GM10266 (cell line): ENCODE data around the gene KRTAP9-1.
"Not testable (repeated sequence)": the region's sequence is repeated elsewhere in the genome, so short reads cannot be mapped to it uniquely, and the experiment has no call there.

Experiments
- DNase-seq: peaks from one replicate; pipeline ENCODE4 v3.0.0; 2012; ENCODE audit errors: extremely low spot score
- TF ChIP-seq, protein P1 (sequence below): IDR thresholded peaks from 2 replicates; pipeline ENCODE4 v1.5.1; 2012; ENCODE audit warnings: mild to moderate bottlenecking, low read depth; ENCODE audit not compliant: control insufficient read depth, insufficient read depth; ENCODE audit errors: missing control alignments

Gene KRTAP9-1

DNA sequence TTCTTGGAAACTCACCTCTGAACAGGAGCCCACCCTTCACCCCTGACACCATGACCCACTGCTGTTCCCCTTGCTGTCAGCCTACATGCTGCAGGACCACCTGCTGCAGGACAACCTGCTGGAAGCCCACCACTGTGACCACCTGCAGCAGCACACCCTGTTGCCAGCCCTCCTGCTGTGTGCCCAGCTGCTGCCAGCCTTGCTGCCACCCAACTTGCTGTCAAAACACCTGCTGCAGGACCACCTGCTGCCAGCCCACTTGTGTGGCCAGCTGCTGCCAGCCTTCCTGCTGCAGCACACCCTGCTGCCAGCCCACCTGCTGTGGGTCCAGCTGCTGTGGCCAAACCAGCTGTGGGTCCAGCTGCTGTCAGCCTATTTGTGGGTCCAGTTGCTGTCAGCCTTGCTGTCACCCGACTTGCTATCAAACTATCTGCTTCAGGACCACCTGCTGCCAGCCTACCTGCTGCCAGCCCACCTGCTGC, at the start of gene KRTAP9-1:
TSS of gene KRTAP9-1 (plus strand) at position 51 of the 482 bp plus-strand sequence. CDS start at position 51, 0 bp downstream.
- DNase-seq, result not testable (repeated sequence)

DNA sequence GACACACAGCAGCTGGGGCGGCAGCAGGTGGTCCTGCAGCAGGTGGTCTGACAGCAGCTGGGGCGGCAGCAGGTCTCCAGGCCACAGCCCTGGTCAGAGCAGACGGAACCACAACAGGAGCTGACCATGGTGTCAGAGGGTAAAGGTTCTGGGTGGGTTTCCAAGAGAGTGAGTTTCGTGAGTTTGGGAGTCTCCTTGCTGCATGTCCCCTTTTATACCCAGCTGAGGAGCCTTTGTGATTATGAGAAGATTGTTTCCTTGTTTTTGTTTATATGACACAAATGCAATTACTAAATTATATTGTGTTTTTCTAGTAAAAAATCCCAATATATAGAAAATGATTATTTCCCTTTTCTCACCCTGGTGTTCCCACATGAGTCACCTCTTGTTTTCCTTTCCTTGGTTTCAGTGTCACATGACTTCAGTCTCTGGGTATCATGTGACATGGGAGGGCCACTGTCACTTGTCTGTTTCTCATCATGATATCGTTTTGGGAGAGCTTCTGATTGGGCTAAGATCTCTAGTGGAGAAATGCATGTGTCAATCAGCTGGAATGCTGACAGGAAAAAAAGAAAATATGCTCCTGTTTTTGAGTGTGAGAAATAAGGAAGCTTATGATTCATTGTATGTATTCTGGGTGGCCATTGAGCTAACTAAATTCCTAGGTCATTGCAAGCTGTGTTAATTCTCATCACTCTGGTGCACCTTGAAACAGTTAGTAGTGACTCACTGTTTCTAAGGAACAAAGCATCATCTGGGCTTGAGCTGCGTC, 49.1 kb upstream of the KRTAP9-1 start, which contains the start of gene KRTAP4-6:
TSS of gene KRTAP4-6 (minus strand) at position 185 of the 772 bp plus-strand sequence. CDS start at position 128, 57 bp downstream.
- TF ChIP-seq, protein P1, sequence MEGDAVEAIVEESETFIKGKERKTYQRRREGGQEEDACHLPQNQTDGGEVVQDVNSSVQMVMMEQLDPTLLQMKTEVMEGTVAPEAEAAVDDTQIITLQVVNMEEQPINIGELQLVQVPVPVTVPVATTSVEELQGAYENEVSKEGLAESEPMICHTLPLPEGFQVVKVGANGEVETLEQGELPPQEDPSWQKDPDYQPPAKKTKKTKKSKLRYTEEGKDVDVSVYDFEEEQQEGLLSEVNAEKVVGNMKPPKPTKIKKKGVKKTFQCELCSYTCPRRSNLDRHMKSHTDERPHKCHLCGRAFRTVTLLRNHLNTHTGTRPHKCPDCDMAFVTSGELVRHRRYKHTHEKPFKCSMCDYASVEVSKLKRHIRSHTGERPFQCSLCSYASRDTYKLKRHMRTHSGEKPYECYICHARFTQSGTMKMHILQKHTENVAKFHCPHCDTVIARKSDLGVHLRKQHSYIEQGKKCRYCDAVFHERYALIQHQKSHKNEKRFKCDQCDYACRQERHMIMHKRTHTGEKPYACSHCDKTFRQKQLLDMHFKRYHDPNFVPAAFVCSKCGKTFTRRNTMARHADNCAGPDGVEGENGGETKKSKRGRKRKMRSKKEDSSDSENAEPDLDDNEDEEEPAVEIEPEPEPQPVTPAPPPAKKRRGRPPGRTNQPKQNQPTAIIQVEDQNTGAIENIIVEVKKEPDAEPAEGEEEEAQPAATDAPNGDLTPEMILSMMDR, result no peak
- no peak for DNase-seq

DNA sequence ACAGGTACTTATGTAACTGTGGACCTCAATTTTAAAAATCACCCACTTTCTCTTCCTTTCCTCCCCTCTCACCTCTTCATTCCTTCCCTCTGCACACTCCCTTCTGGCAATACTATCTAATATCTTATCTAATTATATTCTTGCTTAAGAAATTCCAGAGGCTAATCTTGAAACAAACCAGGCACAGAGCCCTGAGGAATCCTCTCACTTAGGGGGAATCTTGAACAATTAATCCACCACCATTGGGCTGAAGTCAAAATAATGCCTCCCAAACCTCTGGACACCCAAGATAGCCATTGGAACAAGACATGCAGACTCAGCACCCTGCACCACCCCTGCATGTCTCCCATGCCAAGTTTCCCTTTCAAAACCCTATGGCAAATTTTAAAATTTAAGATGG, 48.3 kb upstream of the KRTAP9-1 start:
- TF ChIP-seq, protein P1, result no peak

DNA sequence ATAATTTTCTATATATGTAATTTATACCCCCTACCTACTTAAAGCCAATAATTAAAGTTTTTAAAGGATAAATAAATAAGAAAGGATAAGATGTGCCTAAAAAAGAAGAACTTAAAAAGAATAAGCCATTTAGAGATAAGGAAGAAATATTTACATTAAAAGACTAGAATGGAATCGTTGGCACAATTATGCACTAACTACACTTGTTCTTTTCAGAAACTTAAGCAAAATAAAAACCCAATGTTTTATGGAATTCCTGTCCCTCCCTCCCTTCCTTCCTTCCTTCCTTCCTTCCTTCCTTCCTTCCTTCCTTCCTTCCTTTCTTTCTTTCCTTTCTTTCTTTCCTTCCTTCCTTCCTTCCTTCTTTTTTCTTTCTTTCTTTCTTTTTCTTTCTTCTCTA, 44.8 kb upstream of the KRTAP9-1 start:
- TF ChIP-seq, protein P1, result no peak

More for the DNA sequence above, 48.3 kb upstream of the KRTAP9-1 start:
- DNase-seq, result no peak

DNA sequence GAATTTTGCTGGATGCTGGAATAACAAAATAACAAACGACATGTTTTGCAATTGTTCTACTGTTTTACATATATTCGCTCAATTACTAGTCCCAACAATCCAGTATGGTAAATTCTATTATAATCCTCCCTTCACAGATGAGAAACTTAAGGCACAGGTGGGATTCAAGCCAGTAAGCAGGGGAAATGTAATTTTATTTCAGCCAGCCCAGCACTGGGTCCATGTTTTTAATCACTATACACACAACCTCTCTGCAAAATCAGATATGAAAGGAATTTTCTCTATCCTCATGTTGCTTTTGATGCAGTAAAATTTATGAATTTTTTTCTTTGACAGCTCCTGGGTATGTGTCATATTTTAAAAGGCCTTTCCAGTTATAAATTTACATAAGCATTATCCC, 44.4 kb upstream of the KRTAP9-1 start:
- no peak for DNase-seq
- TF ChIP-seq, protein P1, result no peak

More for the DNA sequence above, 44.8 kb upstream of the KRTAP9-1 start:
- no peak for DNase-seq

DNA sequence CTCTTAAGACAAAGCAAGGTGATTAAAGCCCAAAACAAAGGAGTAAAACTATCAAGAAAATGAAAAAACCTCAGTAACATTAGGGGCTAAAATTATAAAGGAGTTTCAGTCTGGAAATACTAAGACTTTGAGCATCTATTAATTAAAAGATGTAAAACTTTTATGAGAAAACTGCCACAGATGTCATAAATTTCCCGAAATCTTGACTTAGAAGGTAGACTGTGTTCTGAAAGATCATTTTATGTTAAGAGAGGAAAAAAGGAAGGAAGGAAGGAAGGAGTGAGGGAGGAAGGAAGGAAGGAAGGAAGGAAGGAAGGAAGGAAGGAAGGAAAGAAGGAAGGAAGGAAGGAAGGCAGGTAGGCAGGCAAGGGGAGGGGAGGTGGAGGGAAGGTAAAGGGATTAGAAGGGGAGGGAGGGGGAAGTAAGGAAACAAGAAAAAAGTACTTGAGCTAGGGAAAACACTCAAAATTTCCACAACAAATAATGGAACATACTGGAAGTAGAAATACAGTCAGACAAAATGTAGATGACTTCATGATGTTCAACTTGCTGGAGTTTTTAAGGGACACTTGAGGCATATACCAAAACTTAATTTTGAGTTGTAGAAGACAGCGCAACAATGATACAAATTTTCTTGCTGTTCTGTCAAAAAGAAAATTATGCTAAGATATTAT, 42.0 kb upstream of the KRTAP9-1 start:
- TF ChIP-seq, protein P1, result no peak
- DNase-seq, result no peak

GRCh38 chr17:41148971-41149651, 40.6 kb upstream of the KRTAP9-1 start:
- DNase-seq, result not testable (repeated sequence)

DNA sequence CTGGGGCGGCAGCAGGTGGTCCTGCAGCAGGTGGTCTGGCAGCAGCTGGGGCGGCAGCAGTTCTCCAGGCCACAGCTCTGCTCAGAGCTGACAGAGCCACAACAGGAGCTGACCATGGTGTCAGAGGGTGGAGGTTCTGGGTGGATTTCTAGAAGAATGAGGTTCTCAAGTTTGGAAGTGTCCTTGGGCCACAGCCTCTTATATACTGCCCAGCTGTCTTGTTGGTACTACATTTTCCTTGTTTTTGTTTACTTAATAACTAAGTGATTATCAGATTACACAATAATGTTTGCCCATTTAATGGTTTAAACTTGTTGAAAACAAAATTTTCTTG, 40.1 kb upstream of the KRTAP9-1 start, which contains the start of gene KRTAP4-5:
TSS of gene KRTAP4-5 (minus strand) at position 174 of the 334 bp plus-strand sequence. CDS start at position 116, 58 bp downstream.
- no peak for DNase-seq
- TF ChIP-seq, protein P1, result no peak
